BJ (cell line): ENCODE results near the gene CCDC68. TPM values are rescaled to one million over a fixed set of nuclear protein-coding genes. Genes with fewer than 3 reads are reported as not detected.

Source experiments
- CTCF ChIA-PET: fragments of 350-600 bp; formaldehyde crosslinking; extraction: SDS; loops from one replicate; lab custom pipeline; 2021; ENCODE audit warnings: antibody characterized with exemption, inconsistent platforms; lab: Yijun Ruan, JAX
- POLR2A ChIA-PET: fragments of 300-600 bp; sonication (Branson Sonifier 250); formaldehyde crosslinking; extraction: SDS; loops from one replicate; lab custom pipeline; 2021; ENCODE audit warnings: antibody characterized with exemption; lab: Charles Lee
- DNase-seq: peaks from one replicate; pipeline ENCODE4 v3.0.0-alpha.2; 2011; ENCODE audit warnings: low read depth
- H3K27me3 ChIP-seq: 2 replicates; pipeline ENCODE4 v1.6.0; 2011; ENCODE audit warnings: low read length; ENCODE audit not compliant: control insufficient read depth, insufficient read depth
- H3K36me3 ChIP-seq: 2 replicates; pipeline ENCODE4 v1.5.1; 2011; ENCODE audit warnings: low read length; ENCODE audit not compliant: control insufficient read depth, insufficient read depth
- H3K4me3 ChIP-seq: 2 replicates; pipeline ENCODE4 v1.5.1; 2011; ENCODE audit warnings: low read depth, mild to moderate bottlenecking, control low read depth, low read length
- CTCF ChIP-seq: IDR thresholded peaks from 2 replicates; pipeline ENCODE4 v1.5.1; 2011; ENCODE audit warnings: low read depth, mild to moderate bottlenecking, control low read depth, inconsistent platforms, low read length, moderate library complexity; ENCODE audit not compliant: insufficient read depth
- polyA plus RNA-seq: library from polyadenylated mRNA; depleted of rRNA; stranded (reverse); fragments of >200 nt; gene quantifications from 2 replicates; pipeline ENCODE4 v1.2.3, GENCODE V29; 2011

CCDC68 gene
- polyA plus RNA-seq, 1 experiment, result 0.34 TPM

- H3K36me3 ChIP-seq, result no peaks in the 10 kb centered on the region
- H3K27me3 ChIP-seq, result no peaks in the 10 kb centered on the region
- CTCF ChIA-PET, result no interaction called here
- no peak for DNase-seq
- TF ChIP-seq CTCF, result no peak
- no peak overlapping the region for H3K4me3 ChIP-seq
- POLR2A ChIA-PET, result no interaction called here
Measured at GRCh38 chr18:55000529-55000928, 41.3 kb upstream of the CCDC68 start.

GRCh38 chr18:54999016-54999415, 39.8 kb upstream of the CCDC68 start:
- no peaks in the 10 kb centered on the region for H3K27me3 ChIP-seq
- no peak for TF ChIP-seq CTCF
- DNase-seq, result no peak
- no peaks in the 10 kb centered on the region for H3K36me3 ChIP-seq
- ChIA-PET POLR2A (no interaction called here), CTCF (interaction anchor here (0.7 kb wide), 1 partner anchor 62 kb away, joined by 3 read pairs; no protein-coding TSS in a partner anchor)
- H3K4me3 ChIP-seq, result no peak overlapping the region

GRCh38 chr18:54995421-54996143, 36.3 kb upstream of the CCDC68 start:
- no peak for DNase-seq
- Histone ChIP-seq H3K27me3 (no peaks in the 10 kb centered on the region), H3K36me3 (no peaks in the 10 kb centered on the region), H3K4me3 (no peak overlapping the region)
- CTCF ChIA-PET, result interaction anchor here (0.6 to 1.1 kb wide), 2 partner anchors 12 to 193 kb away, joined by 5 to 6 read pairs; no protein-coding TSS in a partner anchor
- TF ChIP-seq CTCF, result no peak
- POLR2A ChIA-PET, result no interaction called here

GRCh38 chr18:54991981-54992380, 32.7 kb upstream of the CCDC68 start:
- Histone ChIP-seq H3K4me3 (no peak overlapping the region), H3K27me3 (no peaks in the 10 kb centered on the region), H3K36me3 (no peaks in the 10 kb centered on the region)
- ChIA-PET CTCF (interaction anchor here (1.1 to 1.2 kb wide), 2 partner anchors 14 to 313 kb away, joined by 3 to 4 read pairs; no protein-coding TSS in a partner anchor), POLR2A (no interaction called here)
- TF ChIP-seq CTCF, result no peak
- DNase-seq, result no peak

GRCh38 chr18:54984908-54985307, 25.6 kb upstream of the CCDC68 start:
- POLR2A ChIA-PET, result no interaction called here

More at GRCh38 chr18:54984908-54985307, 25.6 kb upstream of the CCDC68 start:
- Histone ChIP-seq H3K27me3 (no peaks in the 10 kb centered on the region; the same call in 1 of the 2 replicates), H3K4me3 (no peak overlapping the region), H3K36me3 (no peaks in the 10 kb centered on the region)
- CTCF ChIA-PET, result interaction anchor here (4.3 kb wide), 1 partner anchor 306 kb away, joined by 45 read pairs; no protein-coding TSS in a partner anchor
- no peak for TF ChIP-seq CTCF
- no peak for DNase-seq
